Measurements from ENCODE around the gene JAG2.

DNA sequence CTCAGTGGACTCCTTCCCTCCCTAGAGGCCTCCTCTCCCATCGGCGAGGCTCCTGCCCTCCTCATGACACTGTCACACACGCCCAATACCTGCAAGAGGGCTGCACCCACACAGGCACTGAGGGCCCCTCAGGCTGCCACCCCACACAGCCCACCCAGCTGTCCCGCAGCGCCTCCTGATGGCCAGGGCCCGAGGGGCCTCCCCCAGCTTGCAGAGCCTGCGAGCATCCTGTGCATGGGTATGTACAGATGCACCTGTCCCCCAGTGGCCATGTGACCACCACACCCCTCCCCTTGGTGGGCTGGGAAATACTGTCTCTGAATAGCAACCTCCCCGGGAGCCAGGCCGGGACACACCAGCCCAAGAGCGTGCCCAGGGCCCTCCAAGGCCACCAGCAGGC lies 31.5 kb upstream of the JAG2 start:
- TF ChIP-seq CTCF (IDR thresholded peaks at IDR 0.05) = no peak
- TF ChIP-seq POLR2A (IDR thresholded peaks at IDR 0.05) = no peak

Data from testis (tissue), 2 donors.